GM23338 (cell line): Measurements from ENCODE around the gene MCU. TPM values are rescaled to one million over a fixed set of nuclear protein-coding genes. Genes with fewer than 3 reads are reported as not detected.

Source experiments
- ATAC-seq: fragments of 200-7000 bp; cut with Tn5 transposase; 3 replicates; pipeline ENCODE4 v1.9.1; 2020
- DNase-seq: peaks from one replicate; pipeline ENCODE4 v3.0.0-alpha.2; 2015; ENCODE audit warnings: low spot score
- H2AFZ ChIP-seq: fragments of 200-600 bp; sonication (generic); 2 replicates; pipeline ENCODE4 v1.8.0; 2016; ENCODE audit warnings: antibody characterized with exemption, mild to moderate bottlenecking, moderate library complexity
- H3F3A ChIP-seq: fragments of 200-600 bp; sonication (generic); replicated peaks from 2 replicates; pipeline ENCODE4 v1.8.0; 2017; ENCODE audit warnings: antibody characterized with exemption, mixed run types, low read depth
- H3K27ac ChIP-seq: fragments of 200-600 bp; sonication (generic); 2 replicates; pipeline ENCODE4 v1.6.1; 2016; ENCODE audit warnings: low read depth
- H3K27me3 ChIP-seq: fragments of 200-600 bp; sonication (generic); 2 replicates; pipeline ENCODE4 v1.8.0; 2016; ENCODE audit warnings: mild to moderate bottlenecking, mixed run types, moderate library complexity; ENCODE audit not compliant: insufficient read depth
- H3K36me3 ChIP-seq: fragments of 200-600 bp; sonication (generic); 2 replicates; pipeline ENCODE4 v1.8.0; 2016; ENCODE audit warnings: mild to moderate bottlenecking; ENCODE audit not compliant: insufficient read depth
- H3K4me1 ChIP-seq: fragments of 200-600 bp; sonication (generic); 2 replicates; pipeline ENCODE4 v1.8.0; 2016; ENCODE audit warnings: mild to moderate bottlenecking, moderate library complexity; ENCODE audit not compliant: insufficient read depth
- H3K4me2 ChIP-seq: fragments of 200-600 bp; sonication (generic); 2 replicates; pipeline ENCODE4 v1.7.1; 2017; ENCODE audit warnings: mixed run types
- H3K4me3 ChIP-seq: fragments of 200-600 bp; sonication (generic); 2 replicates; pipeline ENCODE4 v1.6.1; 2016; ENCODE audit warnings: mixed run types
- H3K79me2 ChIP-seq: fragments of 200-600 bp; sonication (generic); replicated peaks from 2 replicates; pipeline ENCODE4 v1.8.0; 2017; ENCODE audit warnings: mild to moderate bottlenecking; ENCODE audit not compliant: insufficient read depth
- H3K9me2 ChIP-seq: fragments of 200-600 bp; sonication (generic); 2 replicates; pipeline ENCODE4 v1.8.0; 2017; ENCODE audit not compliant: insufficient read depth
- H4K20me1 ChIP-seq: fragments of 200-600 bp; sonication (generic); replicated peaks from 2 replicates; pipeline ENCODE4 v1.8.0; 2017; ENCODE audit warnings: mild to moderate bottlenecking; ENCODE audit not compliant: insufficient read depth
- H3K27ac Mint-ChIP-seq: 2 replicates; pipeline ENCODE4 v1.8.0; 2020; ENCODE audit warnings: inconsistent platforms, mild to moderate bottlenecking, moderate library complexity, mixed read lengths
- H3K27me3 Mint-ChIP-seq: 3 replicates; pipeline ENCODE4 v1.8.0; 2022; ENCODE audit warnings: low read depth, mild to moderate bottlenecking, moderate library complexity, mixed read lengths, inconsistent platforms; ENCODE audit not compliant: insufficient read depth, poor library complexity
- H3K36me3 Mint-ChIP-seq: 3 replicates; pipeline ENCODE4 v1.8.0; 2021; ENCODE audit warnings: low read depth, mild to moderate bottlenecking, inconsistent platforms, moderate library complexity, mixed read lengths
- H3K4me1 Mint-ChIP-seq: 3 replicates; pipeline ENCODE4 v1.8.0; 2020; ENCODE audit warnings: mild to moderate bottlenecking, inconsistent platforms, mixed read lengths
- H3K4me3 Mint-ChIP-seq: 3 replicates; pipeline ENCODE4 v1.8.0; 2021; ENCODE audit warnings: moderate library complexity, mild to moderate bottlenecking, inconsistent platforms, mixed read lengths
- H3K9me3 Mint-ChIP-seq: 3 replicates; pipeline ENCODE4 v1.8.0; 2020; ENCODE audit warnings: moderate library complexity, mild to moderate bottlenecking, inconsistent platforms, mixed read lengths
- EZH2phosphoT487 ChIP-seq: fragments of 200-600 bp; sonication (generic); IDR thresholded peaks from one replicate; pipeline ENCODE4 v1.8.1; 2018; ENCODE audit warnings: antibody characterized with exemption; ENCODE audit not compliant: unreplicated experiment
- JUNB ChIP-seq: IDR thresholded peaks from one replicate; pipeline ENCODE4 v1.6.1; 2016; ENCODE audit warnings: antibody characterized with exemption; ENCODE audit not compliant: unreplicated experiment
- NANOG ChIP-seq: IDR thresholded peaks from 2 replicates; pipeline ENCODE4 v1.6.1; 2016; ENCODE audit warnings: antibody characterized with exemption, borderline replicate concordance
- POLR2AphosphoS5 ChIP-seq: IDR thresholded peaks from 2 replicates; pipeline ENCODE4 v1.6.1; 2016; ENCODE audit warnings: antibody characterized with exemption, low read depth
- STAT1 ChIP-seq: IDR thresholded peaks from one replicate; pipeline ENCODE4 v1.6.1; 2016; ENCODE audit warnings: antibody characterized with exemption; ENCODE audit not compliant: unreplicated experiment
- ZNF114 ChIP-seq: fragments of 250-450 bp; sonication (Bioruptor Pico); IDR thresholded peaks from 2 replicates; pipeline ENCODE4 v1.5.0; 2020; ENCODE audit warnings: mild to moderate bottlenecking, moderate library complexity
- ZNF331 ChIP-seq: fragments of 250-450 bp; sonication (Bioruptor Pico); IDR thresholded peaks from 2 replicates; pipeline ENCODE4 v1.5.0; 2020; ENCODE audit warnings: low read depth, mild to moderate bottlenecking, moderate library complexity
- polyA plus RNA-seq: library from polyadenylated mRNA; unstranded; fragments of >200 nt; fragmentation: Nextera tagmentation; extraction: Ambion mirVana; gene quantifications from 2 replicates; pipeline ENCODE4 v1.2.1, GENCODE V29; 2016
- total RNA-seq: library from RNA; depleted of rRNA; stranded (reverse); fragments of >200 nt; shearing (Covaris generic); gene quantifications from 2 replicates; pipeline ENCODE4 v1.2.3, GENCODE V29; 2014
- TF ChIP-seq, protein P1 (sequence below), 2 experiments: fragments of 200-600 bp in 1 of 2; sonication (generic) in 1 of 2; conservative IDR thresholded peaks; 2 replicates each; pipeline versions ENCODE4 v1.5.1 to v1.6.1; 2016 to 2017; ENCODE audit warnings: antibody characterized with exemption in 2 of 2, low read depth in 2 of 2, mild to moderate bottlenecking in 2 of 2, moderate library complexity in 1 of 2
- TF ChIP-seq, protein P2 (sequence below): IDR thresholded peaks from 2 replicates; pipeline ENCODE4 v1.6.1; 2016; ENCODE audit warnings: antibody characterized with exemption

The MCU gene
- total and polyA plus RNA-seq, 2 experiments from 2014 or later: 41.8 to 68.2 TPM

DNA sequence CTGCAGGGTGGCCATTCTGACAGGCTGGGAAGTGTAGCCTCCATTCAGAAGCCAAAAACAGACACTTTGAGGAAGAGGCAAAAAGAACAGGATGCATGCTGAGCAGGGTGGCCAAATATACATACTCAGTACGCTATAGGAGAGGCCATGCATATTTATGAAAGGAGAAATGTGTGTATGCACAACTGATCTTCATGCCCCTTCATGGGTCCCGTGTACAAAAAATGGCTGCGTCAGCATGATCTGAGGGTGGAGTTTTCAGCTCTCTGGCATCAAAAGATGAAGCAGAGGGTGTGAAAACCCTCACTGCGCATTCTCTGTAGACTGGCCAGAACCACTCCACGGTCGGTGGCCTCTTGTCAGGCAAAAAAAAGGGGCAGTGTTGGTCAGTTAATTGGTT is 166.1 kb downstream of the MCU start:
- peaks cover 6% of the 10 kb centered on the region; the same call in 1 of the 3 replicates for H3K36me3 Mint-ChIP-seq
- H3K4me2 ChIP-seq: no peak overlapping the region
- H4K20me1 ChIP-seq: no peaks in the 10 kb centered on the region
- no peak overlapping the region for H3K4me3 Mint-ChIP-seq
- H3K27ac Mint-ChIP-seq: no peak overlapping the region
- no peak overlapping the region for H3K4me3 ChIP-seq
- H3K27ac ChIP-seq: no peak overlapping the region
- H3K36me3 ChIP-seq: no peaks in the 10 kb centered on the region
- no peak overlapping the region for H2AFZ ChIP-seq
- peaks cover 5% of the 10 kb centered on the region; the same call in 2 of the 3 replicates for H3K9me3 Mint-ChIP-seq
- H3K4me1 Mint-ChIP-seq: no peaks in the 10 kb centered on the region
- no peak for DNase-seq
- no peaks in the 10 kb centered on the region for H3F3A ChIP-seq
- no peaks in the 10 kb centered on the region for H3K27me3 ChIP-seq
- no peak for ATAC-seq
- H3K9me2 ChIP-seq: no peaks in the 10 kb centered on the region
- H3K4me1 ChIP-seq: no peaks in the 10 kb centered on the region
- H3K79me2 ChIP-seq: no peaks in the 10 kb centered on the region
- peaks cover 3% of the 10 kb centered on the region for H3K27me3 Mint-ChIP-seq
- TF ChIP-seq NANOG (no peak), ZNF331 (CRISPR knock-in tag) (no peak), ZNF114 (CRISPR knock-in tag) (no peak), POLR2AphosphoS5 (no peak), EZH2phosphoT487 (no peak), JUNB (no peak)
- TF ChIP-seq, protein P1, sequence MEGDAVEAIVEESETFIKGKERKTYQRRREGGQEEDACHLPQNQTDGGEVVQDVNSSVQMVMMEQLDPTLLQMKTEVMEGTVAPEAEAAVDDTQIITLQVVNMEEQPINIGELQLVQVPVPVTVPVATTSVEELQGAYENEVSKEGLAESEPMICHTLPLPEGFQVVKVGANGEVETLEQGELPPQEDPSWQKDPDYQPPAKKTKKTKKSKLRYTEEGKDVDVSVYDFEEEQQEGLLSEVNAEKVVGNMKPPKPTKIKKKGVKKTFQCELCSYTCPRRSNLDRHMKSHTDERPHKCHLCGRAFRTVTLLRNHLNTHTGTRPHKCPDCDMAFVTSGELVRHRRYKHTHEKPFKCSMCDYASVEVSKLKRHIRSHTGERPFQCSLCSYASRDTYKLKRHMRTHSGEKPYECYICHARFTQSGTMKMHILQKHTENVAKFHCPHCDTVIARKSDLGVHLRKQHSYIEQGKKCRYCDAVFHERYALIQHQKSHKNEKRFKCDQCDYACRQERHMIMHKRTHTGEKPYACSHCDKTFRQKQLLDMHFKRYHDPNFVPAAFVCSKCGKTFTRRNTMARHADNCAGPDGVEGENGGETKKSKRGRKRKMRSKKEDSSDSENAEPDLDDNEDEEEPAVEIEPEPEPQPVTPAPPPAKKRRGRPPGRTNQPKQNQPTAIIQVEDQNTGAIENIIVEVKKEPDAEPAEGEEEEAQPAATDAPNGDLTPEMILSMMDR (conservative IDR thresholded peaks at IDR 0.05; ENCODE audit: low read depth in 2 of 2): no peak

DNA sequence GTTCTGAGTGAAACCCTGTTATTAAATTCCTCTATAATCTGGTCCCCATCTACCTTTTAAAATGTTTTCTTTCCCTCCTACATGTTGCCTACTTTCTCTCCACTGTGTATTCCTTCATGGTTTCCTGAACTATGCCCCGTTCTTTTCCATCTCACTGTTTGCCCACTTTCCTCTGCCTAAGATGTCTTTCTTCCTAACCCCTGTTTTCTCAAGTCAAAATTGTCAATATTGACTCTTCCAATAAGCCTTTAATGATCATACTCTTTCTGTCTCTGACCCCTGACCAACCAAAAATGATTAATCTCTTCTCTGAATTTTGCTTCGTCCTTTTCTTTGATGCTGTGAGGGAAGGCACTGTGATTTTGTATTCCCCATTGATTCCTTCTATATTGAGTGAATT is 171.0 kb downstream of the MCU start:
- no peak for DNase-seq
- Mint-ChIP-seq H3K27me3 (peaks cover 3% of the 10 kb centered on the region), H3K4me3 (no peak overlapping the region), H3K4me1 (no peaks in the 10 kb centered on the region), H3K27ac (no peak overlapping the region), H3K36me3 (peaks cover 6% of the 10 kb centered on the region; the same call in 1 of the 3 replicates), H3K9me3 (no peaks in the 10 kb centered on the region; the same call in 2 of the 3 replicates)
- H3K4me2 ChIP-seq: no peak overlapping the region
- no peaks in the 10 kb centered on the region for H3K27me3 ChIP-seq
- no peaks in the 10 kb centered on the region; the same call in 1 of the 2 replicates for H3K36me3 ChIP-seq
- TF ChIP-seq, protein P2, sequence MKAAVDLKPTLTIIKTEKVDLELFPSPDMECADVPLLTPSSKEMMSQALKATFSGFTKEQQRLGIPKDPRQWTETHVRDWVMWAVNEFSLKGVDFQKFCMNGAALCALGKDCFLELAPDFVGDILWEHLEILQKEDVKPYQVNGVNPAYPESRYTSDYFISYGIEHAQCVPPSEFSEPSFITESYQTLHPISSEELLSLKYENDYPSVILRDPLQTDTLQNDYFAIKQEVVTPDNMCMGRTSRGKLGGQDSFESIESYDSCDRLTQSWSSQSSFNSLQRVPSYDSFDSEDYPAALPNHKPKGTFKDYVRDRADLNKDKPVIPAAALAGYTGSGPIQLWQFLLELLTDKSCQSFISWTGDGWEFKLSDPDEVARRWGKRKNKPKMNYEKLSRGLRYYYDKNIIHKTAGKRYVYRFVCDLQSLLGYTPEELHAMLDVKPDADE: no peak
- TF ChIP-seq STAT1 (no peak), JUNB (no peak)
- H3K4me1 ChIP-seq: no peaks in the 10 kb centered on the region
- H3K4me3 ChIP-seq: no peak overlapping the region
- no peak overlapping the region for H3K27ac ChIP-seq
- H3F3A ChIP-seq: no peaks in the 10 kb centered on the region
- no peaks in the 10 kb centered on the region for H3K79me2 ChIP-seq
- H2AFZ ChIP-seq: no peak overlapping the region
- no peaks in the 10 kb centered on the region for H4K20me1 ChIP-seq
- no peak for ATAC-seq
- H3K9me2 ChIP-seq: no peaks in the 10 kb centered on the region
